ENCODE measurements around the gene EXOSC5.
"Not testable (repeated sequence)": the region's sequence is repeated elsewhere in the genome, so short reads cannot be mapped to it uniquely, and the experiment has no call there.

Gene EXOSC5

DNA sequence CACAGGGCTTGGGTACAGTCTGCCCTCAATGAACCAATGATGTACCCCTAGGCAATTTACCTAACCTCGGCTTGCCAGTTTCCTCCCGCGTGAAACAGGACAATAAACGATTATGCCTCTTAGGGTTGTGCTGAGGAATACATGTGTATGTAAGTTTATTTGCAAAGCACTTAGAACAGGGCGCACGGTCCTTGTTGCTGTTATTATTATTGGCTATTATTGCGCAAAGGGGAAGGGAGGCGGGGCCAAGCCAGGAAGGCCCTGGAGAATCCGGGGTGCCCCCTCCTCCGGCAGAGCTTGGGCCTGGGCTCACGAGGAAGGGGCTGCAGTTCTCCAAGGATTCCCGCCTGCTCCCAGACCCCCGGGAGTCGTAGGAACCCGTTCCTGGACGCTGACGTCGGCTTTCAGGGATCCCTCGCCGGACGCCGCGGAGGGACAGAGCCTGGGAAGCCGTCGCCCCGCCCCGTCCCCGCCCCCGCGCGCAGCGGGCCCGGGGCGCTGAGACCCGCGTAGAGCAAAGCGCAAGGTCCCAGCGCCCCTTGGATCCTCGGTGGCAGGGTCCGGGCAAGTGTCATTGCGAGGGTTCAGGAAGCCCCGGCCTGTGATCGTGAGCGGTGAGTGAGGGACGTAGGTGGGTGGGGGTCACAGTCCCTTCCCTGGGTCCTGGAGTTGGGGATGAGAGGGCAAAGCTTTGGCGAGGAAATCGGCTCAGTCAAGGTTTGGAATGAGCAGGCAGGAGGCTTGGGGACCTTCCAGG lies 20.7 kb downstream of the EXOSC5 start, which contains the start of gene TMEM91:
Gene TMEM91 (plus strand): TSS at position 293 of the 757 bp plus-strand sequence. CDS start 1,777 bp downstream, outside the sequence.
- Histone ChIP-seq H3K27ac (no peak within 1 kb of the TSS), H3K36me3 (ENCODE audit: insufficient read depth, low read length) (no peaks in the 10 kb centered on the region), H3K4me3 (peak within 1 kb of the TSS; percentile 89), H3K9ac (ENCODE audit: insufficient read length) (peak within 1 kb of the TSS; percentile 63), H3K9me3 (ENCODE audit: low read depth, low read length) (no peaks in the 10 kb centered on the region)
- no peak for DNase-seq (ENCODE audit: low read depth, low spot score)
- TF ChIP-seq FOXP2 (optimal IDR thresholded peaks at IDR 0.05; ENCODE audit: control extremely low read depth, extremely low read length, insufficient read depth): no peak

DNA sequence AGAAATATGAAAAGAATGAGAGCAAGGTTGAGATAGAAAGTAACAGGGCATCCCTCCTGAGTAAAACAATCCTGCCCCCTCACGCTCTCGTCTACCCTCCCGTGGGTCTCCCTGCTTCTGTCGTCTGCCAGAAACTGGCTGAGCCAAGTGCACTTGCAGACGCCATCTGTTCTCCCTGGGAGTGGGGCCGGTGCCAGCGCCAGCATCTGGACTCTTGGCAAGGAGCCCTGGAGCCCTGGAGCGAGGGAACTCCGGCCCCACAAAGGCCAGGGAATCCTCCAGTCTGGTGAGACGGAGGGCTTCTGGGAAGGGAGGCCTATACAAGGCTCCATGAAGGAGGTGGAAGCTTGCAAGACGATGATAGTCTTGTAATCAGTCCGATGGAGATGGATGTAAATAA lies 23.2 kb downstream of the EXOSC5 start:
- no peaks in the 10 kb centered on the region for H3K9me3 ChIP-seq (ENCODE audit: low read depth, low read length)
- H3K36me3 ChIP-seq (ENCODE audit: insufficient read depth, low read length): no peaks in the 10 kb centered on the region
- peak; percentile 41; the same call in 1 of the 2 replicates for TF ChIP-seq POLR2AphosphoS5 (IDR thresholded peaks at IDR 0.05; ENCODE audit: borderline replicate concordance, low read depth, low read length)
- no peak for TF ChIP-seq EZH2 (IDR thresholded peaks at IDR 0.05)
- no peak overlapping the region for H3K9ac ChIP-seq (ENCODE audit: insufficient read length)
- H3K27ac ChIP-seq: peak overlapping the region; percentile 85
- peak overlapping the region; percentile 21 for H3K4me3 ChIP-seq
- DNase-seq (ENCODE audit: low read depth, low spot score): no peak

DNA sequence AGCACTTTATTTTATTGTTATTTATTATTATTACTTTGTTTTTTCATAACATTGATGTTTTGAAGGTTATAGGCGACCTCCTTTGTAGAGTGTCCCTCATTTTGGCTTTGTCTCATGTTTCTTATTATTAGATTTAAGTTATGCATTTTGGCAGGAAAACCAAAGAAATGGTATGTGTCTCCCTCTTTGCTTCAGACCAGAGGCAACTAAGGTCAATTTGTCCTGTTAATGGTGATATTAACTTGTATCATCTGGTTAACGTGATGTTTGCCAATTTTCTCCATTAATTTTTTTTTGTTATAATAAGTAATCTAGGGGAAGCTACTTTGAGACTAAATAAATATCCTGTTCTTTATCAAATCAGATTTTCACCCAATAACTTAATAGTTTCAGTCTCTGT lies 24.7 kb downstream of the EXOSC5 start:
- TF ChIP-seq EZH2 (IDR thresholded peaks at IDR 0.05) (no peak), POLR2AphosphoS5 (IDR thresholded peaks at IDR 0.05; ENCODE audit: borderline replicate concordance, low read depth, low read length) (no peak), FOXP2 (optimal IDR thresholded peaks at IDR 0.05; ENCODE audit: control extremely low read depth, extremely low read length, insufficient read depth) (no peak)
- DNase-seq (ENCODE audit: low read depth, low spot score): no peak
- Histone ChIP-seq H3K9me3 (ENCODE audit: low read depth, low read length) (no peaks in the 10 kb centered on the region), H3K27ac (peak overlapping the region; percentile 46; the same call in 1 of the 2 replicates), H3K4me3 (no peak overlapping the region), H3K36me3 (ENCODE audit: insufficient read depth, low read length) (no peaks in the 10 kb centered on the region), H3K9ac (ENCODE audit: insufficient read length) (no peak overlapping the region)

DNA sequence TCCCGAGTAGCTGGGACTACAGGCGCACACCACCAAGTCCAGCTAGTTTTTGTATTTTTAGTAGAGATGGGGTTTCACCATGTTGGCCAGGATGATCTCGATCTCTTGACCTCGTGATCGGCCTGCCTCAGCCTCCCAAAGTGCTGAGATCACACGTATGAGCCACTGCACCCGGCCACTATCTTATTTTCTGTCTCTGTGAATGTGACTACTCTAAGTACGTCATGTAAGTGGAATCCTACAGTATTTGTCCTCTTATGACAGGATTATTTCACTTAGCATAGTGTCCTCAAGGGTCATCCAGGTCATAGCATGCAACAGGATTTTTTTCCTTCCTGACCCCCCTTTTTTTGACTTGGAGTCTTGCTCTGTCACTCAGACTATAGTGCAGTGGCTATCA lies 25.6 kb downstream of the EXOSC5 start:
- no peak overlapping the region for H3K4me3 ChIP-seq
- H3K9me3 ChIP-seq (ENCODE audit: low read depth, low read length): no peaks in the 10 kb centered on the region
- TF ChIP-seq FOXP2 (optimal IDR thresholded peaks at IDR 0.05; ENCODE audit: control extremely low read depth, extremely low read length, insufficient read depth): no peak
- no peaks in the 10 kb centered on the region for H3K36me3 ChIP-seq (ENCODE audit: insufficient read depth, low read length)
- no peak overlapping the region for H3K9ac ChIP-seq (ENCODE audit: insufficient read length)
- no peak for DNase-seq (ENCODE audit: low read depth, low spot score)
- no peak overlapping the region for H3K27ac ChIP-seq

DNA sequence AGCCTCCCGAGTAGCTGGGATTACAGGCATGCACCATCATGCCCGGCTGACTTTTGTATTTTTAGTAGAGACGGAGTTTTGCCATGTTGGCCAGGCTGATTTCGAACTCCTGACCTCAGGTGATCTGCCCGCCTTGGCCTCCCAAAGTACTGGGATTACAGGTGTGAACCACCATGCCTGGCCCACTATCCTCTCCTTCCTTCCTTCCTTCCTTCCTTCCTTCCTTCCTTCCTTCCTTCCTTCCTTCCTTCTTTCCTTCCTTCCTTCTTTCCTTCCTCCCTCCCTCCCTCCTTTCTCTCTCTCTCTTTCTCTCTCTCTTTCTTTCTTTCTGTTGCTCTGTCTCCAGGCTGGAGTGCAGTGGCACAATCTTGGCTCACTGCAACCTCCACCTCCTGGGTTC lies 26.0 kb downstream of the EXOSC5 start:
- H3K9ac ChIP-seq (ENCODE audit: insufficient read length); H3K9me3 ChIP-seq (ENCODE audit: low read depth, low read length); H3K36me3 ChIP-seq (ENCODE audit: insufficient read depth, low read length); H3K4me3 ChIP-seq; DNase-seq (ENCODE audit: low read depth, low spot score); H3K27ac ChIP-seq: not testable (repeated sequence)

DNA sequence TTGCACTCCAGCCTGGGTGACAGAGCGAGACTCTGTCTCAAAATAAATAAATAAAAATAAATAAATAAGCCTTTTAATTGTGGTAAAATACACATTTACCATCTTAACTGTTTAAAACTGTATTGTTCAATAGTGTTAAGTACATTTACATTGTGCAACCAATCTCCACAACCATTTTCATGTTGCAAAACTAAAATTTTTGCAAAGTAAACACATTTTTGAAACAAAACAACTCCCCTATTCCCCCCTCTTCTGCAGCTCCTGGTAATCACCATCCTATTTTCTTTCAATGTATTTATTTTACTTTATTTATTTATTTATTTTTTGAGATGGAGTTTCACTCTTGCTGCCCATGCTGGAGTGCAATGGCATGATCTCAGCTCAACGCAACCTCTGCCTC lies 27.4 kb downstream of the EXOSC5 start:
- Histone ChIP-seq H3K4me3 (no peak overlapping the region), H3K9ac (ENCODE audit: insufficient read length) (no peak overlapping the region), H3K9me3 (ENCODE audit: low read depth, low read length) (no peaks in the 10 kb centered on the region), H3K27ac (no peak overlapping the region), H3K36me3 (ENCODE audit: insufficient read depth, low read length) (no peaks in the 10 kb centered on the region)
- TF ChIP-seq EZH2 (IDR thresholded peaks at IDR 0.05): no peak
- no peak for TF ChIP-seq FOXP2 (optimal IDR thresholded peaks at IDR 0.05; ENCODE audit: control extremely low read depth, extremely low read length, insufficient read depth)
- no peak for TF ChIP-seq POLR2AphosphoS5 (IDR thresholded peaks at IDR 0.05; ENCODE audit: borderline replicate concordance, low read depth, low read length)
- no peak for DNase-seq (ENCODE audit: low read depth, low spot score)

DNA sequence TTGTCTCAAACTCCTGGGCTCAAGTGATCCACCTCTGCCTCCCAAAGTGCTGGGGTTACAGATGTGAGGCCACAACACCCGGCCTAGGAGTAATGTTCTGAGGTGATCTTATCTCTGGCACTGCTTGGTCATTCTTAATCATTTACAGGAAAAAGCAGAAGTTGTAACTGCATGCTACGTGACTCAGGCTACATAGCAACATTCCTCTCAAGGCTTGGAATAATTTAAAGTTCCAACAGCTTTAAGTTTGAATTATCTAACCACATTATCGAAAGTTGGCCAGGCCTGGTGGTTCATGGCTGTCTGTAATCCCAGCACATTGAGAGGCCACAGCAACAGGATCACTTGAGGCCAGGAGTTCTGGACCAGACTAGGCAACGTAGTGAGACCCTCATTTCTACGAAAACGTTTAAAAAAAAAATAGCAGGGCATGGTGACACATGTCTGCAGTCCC lies 29.3 kb downstream of the EXOSC5 start:
- no peak overlapping the region for H3K4me3 ChIP-seq
- no peaks in the 10 kb centered on the region for H3K36me3 ChIP-seq (ENCODE audit: insufficient read depth, low read length)
- H3K9ac ChIP-seq (ENCODE audit: insufficient read length): no peak overlapping the region
- TF ChIP-seq EZH2 (IDR thresholded peaks at IDR 0.05): no peak
- TF ChIP-seq POLR2AphosphoS5 (IDR thresholded peaks at IDR 0.05; ENCODE audit: borderline replicate concordance, low read depth, low read length): no peak
- TF ChIP-seq FOXP2 (optimal IDR thresholded peaks at IDR 0.05; ENCODE audit: control extremely low read depth, extremely low read length, insufficient read depth): no peak
- no peak for DNase-seq (ENCODE audit: low read depth, low spot score)
- H3K9me3 ChIP-seq (ENCODE audit: low read depth, low read length): no peaks in the 10 kb centered on the region
- no peak overlapping the region; the same call in 1 of the 2 replicates for H3K27ac ChIP-seq

DNA sequence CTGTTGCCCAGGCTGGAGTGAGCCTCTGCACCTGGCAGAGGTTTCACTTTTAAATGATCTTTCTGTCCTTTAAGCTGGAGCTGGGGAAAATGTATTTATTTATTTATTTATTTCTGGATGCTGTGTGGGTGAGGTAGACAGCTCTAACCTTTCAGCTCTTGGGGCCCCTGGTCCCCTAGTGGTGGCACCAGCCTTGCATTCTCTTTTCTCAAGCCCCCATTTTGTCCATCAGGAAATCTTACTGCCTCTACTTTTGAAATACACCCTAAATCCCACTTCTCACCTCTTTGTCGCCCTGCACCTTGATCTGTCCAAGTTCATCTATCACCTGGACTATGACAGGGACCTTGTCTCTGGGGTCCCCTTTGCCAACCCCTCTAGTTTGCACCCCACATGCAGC lies 31.1 kb downstream of the EXOSC5 start:
- Histone ChIP-seq H3K36me3 (ENCODE audit: insufficient read depth, low read length) (no peaks in the 10 kb centered on the region), H3K4me3 (no peak overlapping the region), H3K9ac (ENCODE audit: insufficient read length) (no peak overlapping the region), H3K27ac (no peak overlapping the region), H3K9me3 (ENCODE audit: low read depth, low read length) (no peaks in the 10 kb centered on the region)
- no peak for DNase-seq (ENCODE audit: low read depth, low spot score)
- TF ChIP-seq EZH2 (IDR thresholded peaks at IDR 0.05) (no peak), POLR2AphosphoS5 (IDR thresholded peaks at IDR 0.05; ENCODE audit: borderline replicate concordance, low read depth, low read length) (no peak), FOXP2 (optimal IDR thresholded peaks at IDR 0.05; ENCODE audit: control extremely low read depth, extremely low read length, insufficient read depth) (no peak)

Measured in SK-N-MC (cell line).